HG03139 (cell line): ENCODE data around the gene C20orf144.
"Not testable (repeated sequence)": the region's sequence is repeated elsewhere in the genome, so short reads cannot be mapped to it uniquely, and the experiment has no call there.

ENCODE experiments used
- ATAC-seq: cut with Tn5 transposase; IDR thresholded peaks from one replicate; pipeline ENCODE4 v1.9.1; 2021; ENCODE audit not compliant: unreplicated experiment

C20orf144 gene

DNA sequence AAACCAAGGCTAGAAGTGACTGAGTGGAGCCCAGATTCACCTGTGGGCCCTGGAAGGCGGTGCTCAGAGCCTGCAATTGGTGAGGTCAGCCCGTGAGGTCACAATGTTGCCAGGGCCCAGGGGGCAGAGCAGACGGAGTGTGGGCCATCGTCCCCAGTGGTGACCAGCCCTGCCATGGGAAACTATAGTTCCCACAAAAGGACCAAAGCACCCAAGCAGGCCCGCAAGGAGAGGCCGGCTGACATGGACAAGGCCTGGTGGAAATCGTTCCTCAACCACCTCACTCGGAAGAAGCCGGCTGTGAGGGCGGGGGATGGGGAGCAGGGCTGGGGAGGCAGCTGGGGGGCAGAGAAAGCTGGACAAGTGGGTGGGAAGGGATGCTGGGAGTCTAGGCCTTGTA is at the start of gene C20orf144:
TSS of gene C20orf144 (plus strand) at position 156 of the 400 bp plus-strand sequence. CDS start at position 175, 19 bp downstream.
- ATAC-seq: no peak

DNA sequence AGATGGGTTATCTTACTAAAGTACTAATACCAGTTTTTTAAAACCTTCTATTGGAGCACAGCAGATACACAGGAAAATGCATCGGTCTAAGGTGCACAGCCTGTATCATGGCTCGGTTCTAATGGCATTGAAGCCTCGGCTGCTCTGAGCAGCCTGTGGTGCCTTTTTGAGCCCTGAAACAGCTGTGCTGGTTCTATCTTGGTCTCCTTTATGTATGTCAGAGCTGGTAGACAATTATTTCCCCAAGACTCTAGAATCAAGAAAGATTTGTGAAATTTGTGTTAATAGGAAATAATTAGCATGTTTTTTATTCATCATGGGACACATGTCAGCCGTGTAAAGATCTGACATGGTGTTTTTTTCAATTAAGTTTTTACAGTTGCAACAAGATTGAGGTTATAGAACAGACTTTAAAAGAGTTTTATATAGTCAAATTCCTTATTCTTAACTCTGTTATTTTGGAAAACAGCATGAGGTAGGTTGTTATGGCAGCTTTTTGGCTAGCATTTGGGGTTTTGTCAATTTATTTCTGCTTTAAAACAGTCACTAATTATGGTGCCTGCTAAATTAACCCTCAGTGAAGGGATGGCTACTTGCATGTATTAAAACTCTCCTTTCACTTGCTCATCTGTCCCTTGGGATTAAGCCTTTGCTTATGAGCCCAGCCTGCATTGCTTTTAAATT is 40.3 kb upstream of the C20orf144 start:
- ATAC-seq: no peak

- ATAC-seq: no peak
These were observed 39.3 kb upstream of the C20orf144 start for GRCh38 chr20:33622705-33623365.

DNA sequence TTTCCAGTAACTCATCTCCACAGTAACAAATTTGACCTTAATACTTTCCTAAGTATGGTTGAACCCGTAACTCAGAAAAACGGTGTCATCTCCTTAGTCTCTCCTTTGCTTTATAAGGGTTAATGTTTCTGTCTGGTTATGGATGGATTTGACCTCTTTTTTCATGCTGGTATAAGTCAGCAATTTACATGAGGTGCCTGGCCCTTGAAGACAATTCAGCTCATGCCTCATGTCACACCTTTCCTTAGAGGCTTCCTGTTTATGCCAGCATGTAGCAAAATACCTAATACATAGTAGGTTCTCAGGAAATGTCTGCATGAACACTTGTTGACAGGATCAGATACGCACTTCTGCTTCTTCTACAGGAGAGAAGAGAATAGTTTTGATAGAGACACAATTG is 37.7 kb upstream of the C20orf144 start:
- ATAC-seq: no peak

GRCh38 chr20:33626190-33626589 is 35.9 kb upstream of the C20orf144 start:
- no peak for ATAC-seq

- ATAC-seq: no peak
These were observed 34.4 kb upstream of the C20orf144 start for GRCh38 chr20:33627577-33628216.

GRCh38 chr20:33629533-33629932 is 32.6 kb upstream of the C20orf144 start:
- no peak for ATAC-seq

DNA sequence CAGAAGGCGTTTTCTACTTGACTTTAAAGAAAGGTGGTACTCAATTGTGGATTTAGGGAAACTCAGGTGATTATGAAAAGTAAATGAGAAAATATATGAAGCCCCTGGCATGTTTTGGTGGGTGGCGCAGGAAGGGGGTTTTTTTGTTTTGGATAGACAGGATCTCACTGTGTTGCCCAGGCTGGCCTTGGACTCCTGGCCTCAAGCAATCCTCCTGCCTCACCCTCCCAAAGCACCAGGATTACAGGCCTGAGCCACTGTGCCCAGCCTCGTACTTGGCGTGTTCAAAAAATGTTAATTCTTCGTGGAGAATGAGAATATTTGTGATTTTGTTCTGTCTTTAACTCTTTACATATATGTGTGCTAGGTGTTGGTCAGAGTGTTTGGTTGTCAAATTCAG is 32.1 kb upstream of the C20orf144 start:
- no peak for ATAC-seq

DNA sequence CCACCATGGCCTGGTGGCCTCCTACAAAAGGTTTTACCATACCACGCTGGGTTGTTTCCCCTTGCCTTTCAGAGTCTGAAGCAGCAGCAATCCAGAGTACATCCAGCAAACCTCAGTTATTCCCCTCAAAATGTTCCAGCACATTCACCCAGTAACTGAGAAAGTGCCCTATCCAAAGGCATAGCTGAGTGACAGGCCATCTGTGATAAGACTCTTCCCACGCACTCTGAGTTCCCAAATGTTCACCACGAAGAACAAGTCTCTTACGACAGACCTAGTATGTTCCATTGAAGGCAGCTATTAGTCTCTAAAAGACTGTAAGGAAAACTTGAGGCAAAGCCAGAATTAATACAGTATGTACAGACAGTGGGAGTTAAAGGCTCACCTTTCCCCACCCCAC is 31.6 kb upstream of the C20orf144 start:
- no peak for ATAC-seq

DNA sequence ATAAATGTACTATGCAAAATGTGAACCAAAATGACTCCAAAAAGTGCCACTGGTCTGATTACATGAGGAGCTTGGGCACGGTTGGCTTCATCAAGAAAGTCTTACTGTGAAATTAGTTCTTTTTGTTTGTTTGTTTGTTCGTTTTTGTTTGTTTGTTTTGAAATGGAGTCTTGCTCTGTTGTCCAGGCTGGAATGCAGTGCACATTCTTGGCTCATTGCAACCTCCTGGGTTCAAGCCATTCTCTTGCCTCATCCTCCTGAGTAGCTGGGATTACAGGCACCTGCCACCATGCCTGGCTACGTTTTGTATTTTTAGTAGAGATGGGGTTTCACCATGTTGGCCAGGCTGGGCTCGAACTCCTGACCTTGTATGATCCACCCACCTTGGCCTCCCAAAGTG is 30.2 kb upstream of the C20orf144 start:
- not testable (repeated sequence) for ATAC-seq

GRCh38 chr20:33635341-33635740 is 26.8 kb upstream of the C20orf144 start:
- no peak for ATAC-seq

- no peak for ATAC-seq
These were observed 25.4 kb upstream of the C20orf144 start for GRCh38 chr20:33636776-33637175.

GRCh38 chr20:33640287-33640686 is 21.8 kb upstream of the C20orf144 start:
- no peak for ATAC-seq

DNA sequence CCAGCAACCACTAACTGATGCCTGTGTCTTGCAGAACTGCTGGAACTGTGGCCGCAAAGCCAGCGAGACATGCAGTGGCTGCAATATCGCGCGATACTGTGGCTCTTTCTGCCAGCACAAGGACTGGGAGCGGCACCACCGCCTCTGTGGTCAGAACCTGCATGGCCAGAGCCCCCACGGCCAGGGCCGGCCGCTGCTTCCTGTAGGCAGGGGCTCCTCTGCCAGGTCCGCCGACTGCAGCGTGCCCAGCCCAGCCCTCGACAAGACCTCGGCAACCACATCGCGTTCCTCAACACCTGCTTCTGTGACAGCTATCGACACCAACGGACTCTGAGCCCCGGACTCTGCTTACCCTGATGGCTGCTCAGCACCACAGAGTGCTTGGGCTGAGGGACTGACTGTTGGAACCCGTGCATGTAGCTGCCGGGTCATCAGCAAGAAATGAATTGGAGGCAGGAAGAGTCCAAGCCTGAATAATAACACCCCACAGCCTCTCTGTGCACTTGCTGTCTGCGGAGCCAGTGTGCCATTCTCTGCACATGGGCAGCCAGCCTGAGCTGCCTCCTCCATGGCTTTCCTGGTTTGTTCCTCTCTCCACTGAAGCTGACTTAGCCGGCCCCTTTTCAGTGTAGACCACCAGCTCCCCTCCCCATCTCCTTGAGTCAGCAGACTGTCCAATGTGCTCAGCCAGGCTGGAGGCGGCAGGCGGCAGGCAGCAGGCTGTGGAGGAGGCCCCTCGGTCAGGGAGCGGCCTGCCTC is 17.6 kb upstream of the C20orf144 start:
- ATAC-seq: no peak

GRCh38 chr20:33645072-33645358 is 17.1 kb upstream of the C20orf144 start:
- no peak for ATAC-seq

- ATAC-seq: no peak
These were observed 16.7 kb upstream of the C20orf144 start for GRCh38 chr20:33645396-33645795.

GRCh38 chr20:33646191-33646590 is 15.9 kb upstream of the C20orf144 start:
- no peak for ATAC-seq

GRCh38 chr20:33646959-33647602 is 15.0 kb upstream of the C20orf144 start:
- not testable (repeated sequence) for ATAC-seq

DNA sequence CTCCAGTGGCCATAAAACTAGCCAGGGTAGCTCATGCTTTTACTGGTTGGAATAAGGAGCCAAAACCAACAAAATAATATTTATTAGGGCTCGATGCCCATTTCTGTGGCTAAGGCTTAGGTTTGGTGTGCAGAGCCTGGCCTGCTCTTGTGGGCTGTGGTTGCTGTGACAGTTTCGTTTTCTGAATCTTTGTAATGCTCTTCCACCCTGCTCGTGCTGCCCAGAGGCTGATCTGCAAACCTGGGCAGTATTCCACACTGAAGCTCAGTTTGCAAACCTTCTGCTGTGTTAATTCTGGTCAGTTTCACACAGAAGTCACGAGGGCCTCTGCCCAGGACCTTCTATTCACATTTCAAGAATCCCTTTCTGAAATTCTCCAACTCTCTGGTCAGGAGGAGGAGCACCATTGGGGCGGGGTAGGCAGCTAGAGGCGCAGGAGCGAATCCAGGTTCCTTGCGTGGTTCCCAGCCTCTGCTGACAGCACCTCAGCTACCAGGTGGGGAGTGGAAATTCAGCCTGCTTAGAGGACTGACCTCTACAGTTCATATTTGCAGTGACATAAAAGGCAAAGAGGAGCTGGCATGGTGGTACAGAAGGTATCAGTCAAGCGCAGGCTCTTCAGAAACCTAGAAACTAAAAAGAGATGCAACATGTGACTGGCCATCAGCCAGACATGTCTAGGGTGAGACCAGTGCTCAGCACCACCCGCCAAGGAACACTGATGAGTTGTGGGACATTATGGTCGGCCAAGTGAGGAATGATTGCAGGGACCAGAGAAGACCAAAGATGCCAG is 14.3 kb upstream of the C20orf144 start:
- ATAC-seq: no peak

DNA sequence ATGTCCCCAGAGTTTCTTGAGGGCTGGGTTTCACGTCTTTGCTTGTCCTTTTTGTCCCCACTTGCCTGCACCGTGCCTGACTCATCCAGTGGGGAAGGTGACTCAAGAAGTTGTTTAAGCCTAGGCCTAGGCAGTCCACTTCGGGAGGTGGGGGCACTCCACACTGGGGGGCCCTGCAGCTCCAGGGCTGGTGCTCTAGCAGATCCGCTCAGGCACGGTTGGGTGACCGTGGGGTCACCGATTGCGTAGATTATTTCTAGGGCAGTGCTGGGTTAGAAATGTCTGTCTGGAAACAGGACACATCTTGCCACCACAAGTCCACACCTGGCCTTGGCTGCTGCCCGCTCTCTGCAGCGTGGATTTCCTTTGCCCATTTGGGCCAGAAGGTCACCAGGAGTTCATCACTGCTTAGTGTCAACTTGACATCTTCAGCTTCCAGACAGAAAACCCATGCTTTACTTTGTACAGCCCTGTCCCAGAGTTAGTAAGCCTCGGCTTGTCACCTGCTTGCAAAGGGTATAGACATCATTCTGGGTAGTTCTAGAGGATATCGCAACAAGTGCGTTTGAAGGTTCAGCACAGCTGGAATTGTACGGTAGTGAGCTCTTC is 13.6 kb upstream of the C20orf144 start:
- no peak for ATAC-seq
